OCI-LY1 (cell line): ENCODE data around the gene CDC42BPA.
A peak's percentile ranks its signal among the peaks of the same experiment; 100 is the strongest.

Experiments
- CTCF ChIP-seq: fragments of 200-600 bp; sonication (generic), shearing (Covaris generic); IDR thresholded peaks from 2 replicates; pipeline ENCODE4 v1.5.1; 2017; ENCODE audit warnings: mild to moderate bottlenecking, antibody characterized with exemption, low read length, moderate library complexity, mixed read lengths
- EZH2 ChIP-seq: fragments of 200-600 bp; sonication (generic), shearing (Covaris generic); IDR thresholded peaks from 2 replicates; pipeline ENCODE4 v1.8.0; 2017; ENCODE audit warnings: borderline replicate concordance, mixed run types, mild to moderate bottlenecking, antibody characterized with exemption, low read length, moderate library complexity, mixed read lengths

GRCh38 chr1:227234998-227235405 is 83.3 kb downstream of the CDC42BPA start:
- TF ChIP-seq CTCF (peak; percentile 55; the same call in 1 of the 2 replicates), EZH2 (no peak)
